Adrenal gland (tissue), 12 donors: ENCODE data around the gene TSSC4. TPM values are rescaled to one million over a fixed set of nuclear protein-coding genes. Genes with fewer than 3 reads are reported as not detected.

Experiments used
- DNase-seq, 7 donors: peaks; one replicate each; pipeline ENCODE4 v3.0.0-alpha.2; 2019 to 2020
- H3K27ac ChIP-seq, 5 donors: fragments of 200-600 bp; sonication (generic) in 4 of 5; 1 replicate in 3 of 5; 2 replicates in 2 of 5; pipeline versions ENCODE4 v1.5.1 to v1.8.0; 2016 to 2020; ENCODE audit warnings: mild to moderate bottlenecking in 1 of 5
- H3K27me3 ChIP-seq: fragments of 200-600 bp; 2 replicates; pipeline ENCODE4 v1.8.0; 2021
- H3K36me3 ChIP-seq, 2 donors: fragments of 200-600 bp; replicated peaks in 1 of 2; 1 replicate in 1 of 2; 2 replicates in 1 of 2; pipeline versions ENCODE4 v1.5.1 to v1.8.0; 2018 to 2022
- H3K4me1 ChIP-seq, 2 donors: fragments of 200-600 bp; replicated peaks in 1 of 2; 1 replicate in 1 of 2; 2 replicates in 1 of 2; pipeline versions ENCODE4 v1.5.1 to v1.8.0; 2018 to 2021
- H3K4me3 ChIP-seq, 4 donors: fragments of 200-600 bp; sonication (generic) in 3 of 4; one replicate each; pipeline ENCODE4 v1.5.1; 2016 to 2018
- H3K9me3 ChIP-seq, 3 donors: fragments of 200-600 bp; sonication (generic) in 1 of 3; replicated peaks in 1 of 3; 1 replicate in 2 of 3; 2 replicates in 1 of 3; pipeline versions ENCODE4 v1.5.1 to v1.8.0; 2016 to 2021
- CTCF ChIP-seq, 6 experiments: fragments of 450-650 bp in 4 of 6; fragments of 200-600 bp in 2 of 6; sonication (generic) in 1 of 6; IDR thresholded peaks; 1 replicate in 5 of 6; 2 replicates in 1 of 6; pipeline versions ENCODE4 v1.5.1 to v1.8.0; 2016 to 2021; ENCODE audit warnings: antibody characterized with exemption in 6 of 6, mild to moderate bottlenecking in 2 of 6, moderate library complexity in 1 of 6
- POLR2A ChIP-seq, 2 donors: fragments of 450-650 bp; IDR thresholded peaks; one replicate each; pipeline ENCODE4 v1.6.1; 2017; ENCODE audit warnings: antibody characterized with exemption in 2 of 2, mild to moderate bottlenecking in 2 of 2, moderate library complexity in 1 of 2
- WGBS, 4 donors: extraction: QIAGEN DNeasy Blood & Tissue Kit in 2 of 4; methylation state at CpG; one replicate each; pipeline versions ENCODE4 v1.1.5 to v1.1.7; 2013 to 2017; 5-methylcytosine and 5-hydroxymethylcytosine counted together
- intact Hi-C, 2 donors: fragments of 100-400 bp; cut with DNase I; formaldehyde crosslinking; loops; one replicate each; pipeline versions ENCODE4 v1.14.1 to v1.15.0; 2022 to 2023
- polyA plus RNA-seq, 3 donors: library from polyadenylated mRNA; stranded (reverse); fragments of 200-250 nt in 2 of 3; fragments of 350-450 nt in 1 of 3; fragmentation: Illumina TruSeq in 1 of 3; extraction: RNeasy Lipid Tissue Mini Kit (QIAGEN cat#74804) in 1 of 3; gene quantifications; one replicate each; pipeline ENCODE4 v1.2.3, GENCODE V29; 2013 to 2014
- total RNA-seq, 9 donors: library from RNA; depleted of rRNA in 4 of 9; stranded (reverse); fragments of >200 nt in 4 of 9; fragments of 120-200 nt in 1 of 9; fragmentation: NEBNext Ultra II Directional in 1 of 9; extraction: Animal tissue kit (Norgen Biotek cat#: 25700) in 1 of 9; gene quantifications; one replicate each; pipeline versions ENCODE4 v1.1.0 to v1.2.4, GENCODE V29; 2013 to 2023
- donor health status: healthy with polysubstance abuse.
- donor health status: Bipolar disorder and iron deficiency.
- donor health status: DM: yes; HTN: yes; CAD: no.
- donor health status: DM: no; HTN: no; CAD: no.
- donor health status: DM: no; HTN: no; CAD: no.
- donor health status: DM: yes; HTN: yes; CAD: no.

The TSSC4 gene
- total and polyA plus RNA-seq, 12 donors, result 3.4 to 94.6 (median 38.1) TPM

GRCh38 chr11:2432171-2432621, 31.6 kb downstream of the TSSC4 start:
- TF ChIP-seq POLR2A (IDR thresholded peaks at IDR 0.05) (no peak), CTCF (IDR thresholded peaks at IDR 0.05) (no peak)
- no peak overlapping the region for H3K27ac ChIP-seq
- WGBS, 4 donors, result 74 to 86% (median 80%) methylated on average over 7 to 15 of the region's 15 CpGs
- DNase-seq, result no peak
- no peaks in the 10 kb centered on the region for H3K9me3 ChIP-seq
- no peak overlapping the region for H3K4me3 ChIP-seq
- no peaks in the 10 kb centered on the region for H3K27me3 ChIP-seq
- intact Hi-C loops, result loop anchor here in 1 of 2 donors (2.0 kb wide), 1 partner anchor 97 kb away; no protein-coding TSS in a partner anchor
- H3K36me3 ChIP-seq, result no peaks in the 10 kb centered on the region
- H3K4me1 ChIP-seq, result no peaks in the 10 kb centered on the region

GRCh38 chr11:2432628-2433071, 32.1 kb downstream of the TSSC4 start:
- Histone ChIP-seq H3K27me3 (no peaks in the 10 kb centered on the region), H3K9me3 (no peaks in the 10 kb centered on the region), H3K4me3 (no peak overlapping the region), H3K36me3 (no peaks in the 10 kb centered on the region), H3K27ac (no peak overlapping the region), H3K4me1 (no peaks in the 10 kb centered on the region)
- DNase-seq, result no peak
- 89 to 92% (median 90%) methylated on average over 8 to 13 of the region's 13 CpGs for WGBS, 4 donors
- intact Hi-C loops, result loop anchor here in 1 of 2 donors (2.0 kb wide), 1 partner anchor 96 kb away; no protein-coding TSS in a partner anchor
- TF ChIP-seq CTCF (IDR thresholded peaks at IDR 0.05) (no peak), POLR2A (IDR thresholded peaks at IDR 0.05) (no peak)

- intact Hi-C loops, result loop anchor here in 1 of 2 donors (2.0 kb wide), 1 partner anchor 95 kb away; no protein-coding TSS in a partner anchor
- 87 to 94% (median 92%) methylated on average over 10 to 22 of the region's 22 CpGs for WGBS, 4 donors
- Histone ChIP-seq H3K4me1 (no peaks in the 10 kb centered on the region), H3K27ac (no peak overlapping the region), H3K27me3 (no peaks in the 10 kb centered on the region), H3K36me3 (no peaks in the 10 kb centered on the region), H3K4me3 (no peak overlapping the region), H3K9me3 (no peaks in the 10 kb centered on the region)
- no peak for TF ChIP-seq CTCF (IDR thresholded peaks at IDR 0.05)
- no peak for TF ChIP-seq POLR2A (IDR thresholded peaks at IDR 0.05)
- no peak for DNase-seq
Measured at GRCh38 chr11:2433106-2433925, 32.8 kb downstream of the TSSC4 start.

- DNase-seq, result no peak
- WGBS, 4 donors, result 87 to 95% (median 90%) methylated on average over 8 of the region's 8 CpGs
- no peaks in the 10 kb centered on the region for H3K27me3 ChIP-seq
Measured at GRCh38 chr11:2434008-2434407, 33.5 kb downstream of the TSSC4 start.

More at GRCh38 chr11:2434008-2434407, 33.5 kb downstream of the TSSC4 start:
- H3K9me3 ChIP-seq, result no peaks in the 10 kb centered on the region
- no peak overlapping the region for H3K27ac ChIP-seq
- H3K36me3 ChIP-seq, result no peaks in the 10 kb centered on the region
- intact Hi-C loops, result no loop called here
- no peaks in the 10 kb centered on the region for H3K4me1 ChIP-seq
- TF ChIP-seq CTCF (IDR thresholded peaks at IDR 0.05), result no peak
- no peak for TF ChIP-seq POLR2A (IDR thresholded peaks at IDR 0.05)
- H3K4me3 ChIP-seq, result no peak overlapping the region
